Endothelial cell (in vitro differentiated cells): ENCODE data around the gene ZMIZ1. TPM values are rescaled to one million over a fixed set of nuclear protein-coding genes. Genes with fewer than 3 reads are reported as not detected.

ENCODE experiments used
- DNase-seq: peaks from one replicate; pipeline ENCODE4 v3.0.0; 2021; ENCODE audit warnings: low spot score
- H3K27ac Mint-ChIP-seq: one replicate; pipeline ENCODE4 v1.8.0; 2021; ENCODE audit warnings: mixed read lengths, inconsistent platforms; ENCODE audit not compliant: unreplicated experiment
- H3K27me3 Mint-ChIP-seq: one replicate; pipeline ENCODE4 v1.8.0; 2021; ENCODE audit warnings: mild to moderate bottlenecking, moderate library complexity, mixed read lengths, inconsistent platforms; ENCODE audit not compliant: unreplicated experiment
- H3K36me3 Mint-ChIP-seq: one replicate; pipeline ENCODE4 v1.8.0; 2021; ENCODE audit warnings: mild to moderate bottlenecking, low read depth, mixed read lengths, inconsistent platforms; ENCODE audit not compliant: unreplicated experiment
- H3K4me1 Mint-ChIP-seq: one replicate; pipeline ENCODE4 v1.8.0; 2021; ENCODE audit warnings: mild to moderate bottlenecking, mixed read lengths, inconsistent platforms; ENCODE audit not compliant: unreplicated experiment
- H3K4me3 Mint-ChIP-seq: one replicate; pipeline ENCODE4 v1.8.0; 2021; ENCODE audit warnings: mild to moderate bottlenecking, mixed read lengths, inconsistent platforms; ENCODE audit not compliant: unreplicated experiment
- H3K9me3 Mint-ChIP-seq: one replicate; pipeline ENCODE4 v1.8.0; 2021; ENCODE audit warnings: mixed read lengths, inconsistent platforms; ENCODE audit not compliant: unreplicated experiment
- CTCF ChIP-seq: fragments of 200-600 bp; sonication (generic); IDR thresholded peaks from one replicate; pipeline ENCODE4 v1.5.0; 2021; ENCODE audit warnings: antibody characterized with exemption; ENCODE audit not compliant: unreplicated experiment
- total RNA-seq: library from RNA; stranded (reverse); fragmentation: NEBNext Ultra II Directional; extraction: Animal tissue kit (Norgen Biotek cat#: 25700); gene quantifications from one replicate; pipeline ENCODE4 v1.2.1, GENCODE V29; 2021; ENCODE audit not compliant: unreplicated experiment

Gene ZMIZ1
- total RNA-seq, 1 donor from 2014 or later, result 102 TPM

DNA sequence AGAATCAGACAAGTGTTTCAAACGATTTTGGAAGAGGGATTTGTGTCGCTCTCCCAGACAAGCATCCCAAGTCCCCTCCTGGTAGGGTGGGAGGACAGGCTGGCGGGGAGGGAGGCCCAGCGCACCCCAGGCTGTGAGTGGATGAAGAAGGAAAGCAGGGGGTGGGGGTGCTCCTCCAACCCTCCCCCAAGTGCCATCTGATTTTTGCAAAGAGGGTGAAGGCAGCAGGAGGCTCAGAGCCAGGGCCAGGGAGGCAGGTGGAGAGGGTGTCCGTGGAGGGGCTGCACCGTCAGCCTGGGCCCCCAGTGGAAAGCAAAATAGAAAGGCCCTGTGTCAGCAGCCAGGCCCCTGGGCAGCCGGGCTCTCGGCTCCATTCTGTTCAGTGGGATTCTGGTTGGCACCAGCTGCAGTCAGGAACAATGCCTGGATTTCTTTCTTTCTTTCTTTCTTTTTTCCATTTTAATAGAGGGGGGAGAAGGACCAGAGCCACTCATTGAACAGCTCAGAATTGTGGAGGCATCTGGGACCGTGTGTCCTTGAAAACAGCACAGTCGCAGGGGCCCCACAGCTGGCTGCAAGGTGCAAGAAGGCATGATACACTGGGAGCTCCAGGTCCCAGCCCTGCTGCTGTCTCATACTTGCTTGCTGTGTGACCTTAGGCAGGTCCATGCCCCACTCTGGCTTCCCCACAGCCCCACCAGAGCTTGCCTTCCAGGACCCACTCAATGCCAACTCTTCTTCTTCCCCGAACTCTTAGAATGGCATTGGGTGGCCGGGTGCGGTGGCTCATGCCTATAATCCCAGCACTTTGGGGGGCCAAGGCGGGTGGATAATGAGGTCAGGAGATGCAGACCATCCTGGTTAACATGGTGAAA, 7.1 kb upstream of the ZMIZ1 start:
- TF ChIP-seq CTCF, result no peak
- Mint-ChIP-seq H3K36me3 (no peaks in the 10 kb centered on the region), H3K9me3 (no peaks in the 10 kb centered on the region), H3K4me1 (peaks cover 31% of the 10 kb centered on the region), H3K27me3 (peaks cover 10% of the 10 kb centered on the region), H3K27ac (no peak overlapping the region), H3K4me3 (no peak overlapping the region)
- DNase-seq, result no peak

DNA sequence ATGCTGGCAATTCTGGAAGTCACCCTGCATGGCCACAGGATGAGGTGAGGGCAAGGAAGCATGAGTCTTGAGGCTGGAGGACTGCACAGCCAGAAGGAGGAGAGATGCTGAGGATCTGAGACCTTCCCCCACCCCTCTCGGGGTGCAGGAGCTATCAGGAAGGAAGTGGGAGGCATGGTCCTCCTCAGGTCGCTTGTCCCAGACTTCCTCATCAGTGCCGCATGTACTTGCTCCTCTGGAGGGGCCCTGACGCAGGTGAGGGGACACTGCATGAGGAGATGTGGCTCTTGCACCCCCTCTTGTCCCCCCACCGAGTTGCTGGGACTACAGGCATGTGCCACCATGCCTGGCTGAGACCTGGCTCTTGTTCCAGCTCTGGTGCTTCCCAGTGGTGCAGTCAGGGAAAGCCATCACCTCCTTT, 5.7 kb upstream of the ZMIZ1 start:
- Mint-ChIP-seq H3K27me3 (peaks cover 10% of the 10 kb centered on the region), H3K9me3 (no peaks in the 10 kb centered on the region), H3K4me1 (peaks cover 34% of the 10 kb centered on the region), H3K27ac (no peak overlapping the region), H3K36me3 (peaks cover 3% of the 10 kb centered on the region), H3K4me3 (no peak overlapping the region)
- no peak for TF ChIP-seq CTCF
- DNase-seq, result no peak

DNA sequence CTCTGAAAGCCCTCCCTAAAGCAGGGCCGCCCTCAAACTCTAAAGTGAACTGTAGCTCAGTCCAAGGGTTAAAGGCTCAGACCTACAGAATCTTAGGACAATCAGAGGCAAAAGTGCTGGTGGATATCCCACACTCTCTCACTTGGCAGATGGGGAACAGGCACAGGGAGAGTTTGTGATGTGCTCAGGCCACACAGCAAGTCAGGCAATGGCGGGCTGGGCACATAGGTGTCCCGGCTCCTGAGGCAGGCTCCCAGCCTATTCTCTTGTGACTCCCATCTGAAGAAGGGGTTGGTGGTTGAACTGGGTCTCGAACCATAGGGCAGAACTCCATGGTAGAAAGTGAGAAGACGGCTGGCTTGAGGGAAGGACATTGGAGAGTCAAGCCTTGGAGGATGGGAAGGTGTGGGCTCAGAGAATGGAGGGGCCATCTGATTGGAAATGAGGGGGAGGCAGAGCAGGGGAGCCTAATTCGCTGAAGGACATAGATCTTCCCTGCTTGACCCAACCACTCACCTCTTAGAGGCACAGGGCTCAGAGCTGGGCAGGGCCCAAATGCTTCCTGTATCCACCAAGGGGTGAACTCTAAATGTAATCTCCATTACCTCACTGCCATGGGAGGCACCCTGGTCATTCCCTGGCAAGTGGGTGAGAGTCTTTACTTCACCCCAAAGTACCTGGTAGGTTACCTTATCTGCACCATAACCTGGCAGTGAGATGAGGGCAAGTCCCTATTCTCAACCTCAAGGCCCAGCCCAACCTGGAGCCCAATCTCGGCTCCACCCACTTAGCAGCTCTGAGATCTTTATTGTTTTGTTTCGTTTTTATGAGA, 4.9 kb upstream of the ZMIZ1 start:
- Mint-ChIP-seq H3K4me1 (peaks cover 30% of the 10 kb centered on the region), H3K27me3 (peaks cover 6% of the 10 kb centered on the region), H3K27ac (no peak overlapping the region), H3K9me3 (no peaks in the 10 kb centered on the region), H3K36me3 (peaks cover 3% of the 10 kb centered on the region), H3K4me3 (no peak overlapping the region)
- DNase-seq, result no peak
- no peak for TF ChIP-seq CTCF

GRCh38 chr10:79065091-79065551, 3.6 kb upstream of the ZMIZ1 start:
- no peak for TF ChIP-seq CTCF
- H3K36me3 Mint-ChIP-seq, result peaks cover 3% of the 10 kb centered on the region
- DNase-seq, result no peak
- no peaks in the 10 kb centered on the region for H3K9me3 Mint-ChIP-seq
- H3K27ac Mint-ChIP-seq, result no peak overlapping the region
- peaks cover 21% of the 10 kb centered on the region for H3K4me1 Mint-ChIP-seq
- H3K27me3 Mint-ChIP-seq, result peaks cover 10% of the 10 kb centered on the region
- no peak overlapping the region for H3K4me3 Mint-ChIP-seq
